Gastrocnemius medialis (tissue), 4 donors: ENCODE measurements around the gene NUMB. TPM values are rescaled to one million over a fixed set of nuclear protein-coding genes. Genes with fewer than 3 reads are reported as not detected.
"Not testable (repeated sequence)": the region's sequence is repeated elsewhere in the genome, so short reads cannot be mapped to it uniquely, and the experiment has no call there.

Experiments used
- ATAC-seq, 2 donors: fragments of 150-250 bp; one replicate each; pipeline ENCODE4 v1.9.1; 2016
- DNase-seq, 2 donors: peaks; one replicate each; pipeline ENCODE4 v3.0.0-alpha.2; 2019
- H3K27ac ChIP-seq, 4 donors: fragments of 200-600 bp; sonication (generic); 1 replicate in 1 of 4; 2 replicates in 3 of 4; pipeline ENCODE4 v1.5.1; 2016 to 2018; ENCODE audit warnings: mild to moderate bottlenecking in 2 of 4, moderate library complexity in 1 of 4
- H3K27me3 ChIP-seq, 3 donors: fragments of 200-600 bp; sonication (generic) in 2 of 3; 1 replicate in 1 of 3; 2 replicates in 2 of 3; pipeline versions ENCODE4 v1.5.1 to v1.6.0; 2016 to 2019; ENCODE audit warnings: mild to moderate bottlenecking in 1 of 3, moderate library complexity in 1 of 3
- H3K36me3 ChIP-seq, 2 donors: fragments of 200-600 bp; sonication (generic) in 1 of 2; one replicate each; pipeline ENCODE4 v1.5.1; 2017 to 2018
- H3K4me1 ChIP-seq, 2 donors: fragments of 200-600 bp; sonication (generic) in 1 of 2; one replicate each; pipeline ENCODE4 v1.5.1; 2016 to 2017; ENCODE audit warnings: mild to moderate bottlenecking in 2 of 2
- H3K4me3 ChIP-seq, 4 donors: fragments of 200-600 bp; sonication (generic) in 3 of 4; 1 replicate in 1 of 4; 2 replicates in 3 of 4; pipeline ENCODE4 v1.5.1; 2016 to 2019; ENCODE audit warnings: mild to moderate bottlenecking in 2 of 4
- H3K9me3 ChIP-seq, 3 donors: fragments of 200-600 bp; sonication (generic) in 2 of 3; 1 replicate in 1 of 3; 2 replicates in 2 of 3; pipeline ENCODE4 v1.5.1; 2016 to 2019
- POLR2A ChIP-seq, 2 donors: fragments of 450-650 bp; IDR thresholded peaks; one replicate each; pipeline ENCODE4 v1.6.1; 2017; ENCODE audit warnings: antibody characterized with exemption in 2 of 2, mild to moderate bottlenecking in 2 of 2, moderate library complexity in 2 of 2
- in situ Hi-C, 4 donors: fragments of 200-750 bp; cut with MboI; loops; one replicate each; pipeline versions ENCODE4 v1.15.0 to v1.8.0; 2017; ENCODE audit warnings: low sequenced_read_pairs in 4 of 4
- intact Hi-C: fragments of 100-400 bp; cut with DNase I; formaldehyde crosslinking; loops from one replicate; pipeline ENCODE4 v1.15.1; 2023; ENCODE audit warnings: low total_unique reads
- total RNA-seq, 4 donors: library from RNA; depleted of rRNA; stranded (reverse); fragments of >200 nt; gene quantifications; one replicate each; pipeline versions ENCODE4 v1.1.0 to v1.2.3, GENCODE V29; 2016
- TF ChIP-seq, protein P1 (sequence below), 5 experiments: fragments of 450-650 bp in 3 of 5; fragments of 200-600 bp in 2 of 5; sonication (generic) in 2 of 5; IDR thresholded peaks in 4 of 5; conservative IDR thresholded peaks in 1 of 5; 1 replicate in 4 of 5; 2 replicates in 1 of 5; pipeline ENCODE4 v1.5.1; 2016 to 2019; ENCODE audit warnings: antibody characterized with exemption in 5 of 5, mild to moderate bottlenecking in 3 of 5, moderate library complexity in 3 of 5

The NUMB gene
- total RNA-seq, 4 donors from 2014 or later, result 14.3 to 29.8 (median 23.6) TPM

- in situ Hi-C loops, result no loop called here
- H3K27me3 ChIP-seq, result no peaks in the 10 kb centered on the region
- H3K36me3 ChIP-seq, result no peaks in the 10 kb centered on the region
- no peak overlapping the region for H3K4me3 ChIP-seq
- intact Hi-C loops, result no loop called here
- DNase-seq (no peak), ATAC-seq (no peak)
- H3K9me3 ChIP-seq, result no peaks in the 10 kb centered on the region
- H3K4me1 ChIP-seq, result peaks cover 0 to 19% of the 10 kb centered on the region in 2 donors
- H3K27ac ChIP-seq, result no peak overlapping the region
- no peak for TF ChIP-seq POLR2A (IDR thresholded peaks at IDR 0.05)
- TF ChIP-seq, protein P1, sequence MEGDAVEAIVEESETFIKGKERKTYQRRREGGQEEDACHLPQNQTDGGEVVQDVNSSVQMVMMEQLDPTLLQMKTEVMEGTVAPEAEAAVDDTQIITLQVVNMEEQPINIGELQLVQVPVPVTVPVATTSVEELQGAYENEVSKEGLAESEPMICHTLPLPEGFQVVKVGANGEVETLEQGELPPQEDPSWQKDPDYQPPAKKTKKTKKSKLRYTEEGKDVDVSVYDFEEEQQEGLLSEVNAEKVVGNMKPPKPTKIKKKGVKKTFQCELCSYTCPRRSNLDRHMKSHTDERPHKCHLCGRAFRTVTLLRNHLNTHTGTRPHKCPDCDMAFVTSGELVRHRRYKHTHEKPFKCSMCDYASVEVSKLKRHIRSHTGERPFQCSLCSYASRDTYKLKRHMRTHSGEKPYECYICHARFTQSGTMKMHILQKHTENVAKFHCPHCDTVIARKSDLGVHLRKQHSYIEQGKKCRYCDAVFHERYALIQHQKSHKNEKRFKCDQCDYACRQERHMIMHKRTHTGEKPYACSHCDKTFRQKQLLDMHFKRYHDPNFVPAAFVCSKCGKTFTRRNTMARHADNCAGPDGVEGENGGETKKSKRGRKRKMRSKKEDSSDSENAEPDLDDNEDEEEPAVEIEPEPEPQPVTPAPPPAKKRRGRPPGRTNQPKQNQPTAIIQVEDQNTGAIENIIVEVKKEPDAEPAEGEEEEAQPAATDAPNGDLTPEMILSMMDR (IDR thresholded peaks at IDR 0.05 in 4 of 5, conservative IDR thresholded peaks at IDR 0.05 in 1 of 5), result no peak
These were observed 35.8 kb downstream of the NUMB start for GRCh38 chr14:73422515-73422914.

- H3K9me3 ChIP-seq, result no peaks in the 10 kb centered on the region
- DNase-seq, result no peak
- H3K27ac ChIP-seq, result no peak overlapping the region
- peaks cover 0 to 10% of the 10 kb centered on the region in 2 donors for H3K4me1 ChIP-seq
- no peak overlapping the region for H3K4me3 ChIP-seq
- H3K27me3 ChIP-seq, result no peaks in the 10 kb centered on the region
- intact Hi-C loops (no loop called here), in situ Hi-C loops (no loop called here)
- no peaks in the 10 kb centered on the region for H3K36me3 ChIP-seq
- TF ChIP-seq, protein P1 (IDR thresholded peaks at IDR 0.05 in 4 of 5, conservative IDR thresholded peaks at IDR 0.05 in 1 of 5), result no peak
- TF ChIP-seq POLR2A (IDR thresholded peaks at IDR 0.05), result no peak
- ATAC-seq, result no peak
These were observed 40.1 kb downstream of the NUMB start for GRCh38 chr14:73418227-73418626.

DNA sequence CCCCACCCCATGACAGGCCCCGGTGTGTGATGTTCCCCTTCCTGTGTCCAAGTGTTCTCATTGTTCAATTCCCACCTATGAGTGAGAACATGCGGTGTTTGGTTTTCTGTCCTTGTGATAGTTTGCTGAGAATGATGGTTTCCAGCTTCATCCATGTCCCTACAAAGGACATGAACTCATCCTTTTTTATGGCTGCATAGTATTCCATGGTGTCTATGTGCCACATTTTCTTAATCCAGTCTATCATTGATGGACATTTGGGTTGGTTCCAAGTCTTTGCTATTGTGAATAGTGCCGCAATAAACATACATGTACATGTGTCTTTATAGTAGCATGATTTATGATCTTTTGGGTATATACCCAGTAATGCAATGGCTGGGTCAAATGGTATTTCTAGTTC is 52.1 kb downstream of the NUMB start:
- H3K27me3 ChIP-seq, DNase-seq, H3K9me3 ChIP-seq, in situ Hi-C loops, ATAC-seq, H3K27ac ChIP-seq, H3K4me3 ChIP-seq, intact Hi-C loops: not testable (repeated sequence)
- H3K4me1 ChIP-seq, result peaks cover 0 to 12% of the 10 kb centered on the region in 2 donors
- H3K36me3 ChIP-seq, result peaks cover 0 to 10% of the 10 kb centered on the region in 2 donors

DNA sequence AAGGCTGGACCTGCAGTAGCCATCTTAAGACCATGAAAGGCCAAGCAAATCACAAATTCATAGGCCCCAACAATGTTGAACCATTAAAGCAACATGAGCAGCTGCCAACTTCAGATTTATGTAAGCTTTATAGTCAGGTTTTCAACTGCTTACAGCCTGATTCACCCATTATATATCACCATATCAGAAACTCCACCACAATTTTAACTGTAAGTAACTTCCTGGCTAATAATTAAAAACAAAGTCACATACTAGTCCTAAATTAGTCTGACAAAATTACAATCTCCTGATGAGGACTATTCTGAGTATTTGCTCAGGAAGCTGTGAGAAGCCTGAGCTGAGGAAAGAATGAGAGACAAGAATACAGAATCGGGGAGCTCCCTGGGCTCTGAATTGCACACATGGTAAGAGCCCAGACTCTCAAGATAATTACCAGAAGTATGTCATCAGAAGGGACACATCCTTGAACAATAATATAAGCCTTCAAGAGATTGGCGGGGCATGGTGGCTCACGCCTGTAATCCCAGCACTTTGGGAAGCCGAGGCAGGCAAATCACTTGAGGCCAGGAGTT is 55.1 kb downstream of the NUMB start:
- no peak for TF ChIP-seq POLR2A (IDR thresholded peaks at IDR 0.05)
- TF ChIP-seq, protein P1 (IDR thresholded peaks at IDR 0.05 in 4 of 5, conservative IDR thresholded peaks at IDR 0.05 in 1 of 5), result no peak
- H3K9me3 ChIP-seq, result no peaks in the 10 kb centered on the region
- intact Hi-C loops, result no loop called here
- peaks cover 0 to 5% of the 10 kb centered on the region in 2 donors for H3K36me3 ChIP-seq
- H3K27me3 ChIP-seq, result no peaks in the 10 kb centered on the region
- in situ Hi-C loops, result no loop called here
- DNase-seq, result no peak
- no peak overlapping the region for H3K4me3 ChIP-seq
- no peak for ATAC-seq
- no peak overlapping the region for H3K27ac ChIP-seq
- peaks cover 0 to 14% of the 10 kb centered on the region in 2 donors for H3K4me1 ChIP-seq

- intact Hi-C loops, result no loop called here
- TF ChIP-seq, protein P1 (IDR thresholded peaks at IDR 0.05 in 4 of 5, conservative IDR thresholded peaks at IDR 0.05 in 1 of 5), result no peak
- TF ChIP-seq POLR2A (IDR thresholded peaks at IDR 0.05), result no peak
- Histone ChIP-seq H3K27ac (no peak overlapping the region), H3K4me3 (no peak overlapping the region), H3K9me3 (no peaks in the 10 kb centered on the region), H3K36me3 (peaks cover 0 to 5% of the 10 kb centered on the region in 2 donors), H3K27me3 (no peaks in the 10 kb centered on the region), H3K4me1 (peaks cover 6 to 21% of the 10 kb centered on the region in 2 donors)
- in situ Hi-C loops, result no loop called here
- ATAC-seq (no peak), DNase-seq (no peak)
These were observed 55.8 kb downstream of the NUMB start for GRCh38 chr14:73402579-73402978.
